Activated CD4-positive, alpha-beta T cell treated with anti-CD3 and anti-CD28 coated beads for 36 hours (primary cell): Measurements from ENCODE around the gene RO60. TPM values are rescaled to one million over a fixed set of nuclear protein-coding genes. Genes with fewer than 3 reads are reported as not detected.
"Not testable (repeated sequence)": the region's sequence is repeated elsewhere in the genome, so short reads cannot be mapped to it uniquely, and the experiment has no call there.

Experiments used
- ATAC-seq: fragments of 200-7000 bp; cut with Tn5 transposase; one replicate; pipeline ENCODE4 v1.10.0; 2021; ENCODE audit warnings: mild to moderate bottlenecking, moderate library complexity
- CTCF ChIA-PET: fragments of 350-600 bp; sonication (Branson Sonifier 250); formaldehyde crosslinking; loops from one replicate; lab custom pipeline; 2021; ENCODE audit warnings: antibody characterized with exemption; lab: Charles Lee
- POLR2A ChIA-PET: fragments of 350-600 bp; sonication (Branson Sonifier 250); formaldehyde crosslinking; loops from one replicate; lab custom pipeline; 2021; ENCODE audit warnings: antibody characterized with exemption, inconsistent platforms; lab: Charles Lee
- DNase-seq: peaks from one replicate; pipeline ENCODE4 v3.0.0-alpha.2; 2020
- H3K27ac Mint-ChIP-seq: one replicate; pipeline ENCODE4 v1.8.0; 2021; ENCODE audit warnings: mixed read lengths
- H3K27me3 Mint-ChIP-seq: one replicate; pipeline ENCODE4 v1.8.0; 2021; ENCODE audit warnings: mixed read lengths
- H3K36me3 Mint-ChIP-seq: one replicate; pipeline ENCODE4 v1.8.0; 2021; ENCODE audit warnings: low read depth, mixed read lengths
- H3K4me1 Mint-ChIP-seq: one replicate; pipeline ENCODE4 v1.8.0; 2021; ENCODE audit warnings: mixed read lengths
- H3K4me3 Mint-ChIP-seq: one replicate; pipeline ENCODE4 v1.8.0; 2021; ENCODE audit warnings: mild to moderate bottlenecking, moderate library complexity, mixed read lengths
- H3K9me3 Mint-ChIP-seq: one replicate; pipeline ENCODE4 v1.8.0; 2021; ENCODE audit warnings: low read depth, mixed read lengths
- intact Hi-C, 2 experiments: fragments of 100-400 bp; cut with DNase I in 1 of 2; cut with micrococcal nuclease in 1 of 2; formaldehyde crosslinking; loops; one replicate each; pipeline versions ENCODE4 v1.14.2 to v1.15.1; 2022 to 2024; cut with DNase I, micrococcal nuclease
- total RNA-seq, 2 experiments: library from RNA; stranded (reverse); gene quantifications; one replicate each; pipeline ENCODE4 v1.2.3, GENCODE V29; 2021

The RO60 gene
- total RNA-seq, 2 experiments from 2014 or later = 45.4 to 57.3 TPM

DNA sequence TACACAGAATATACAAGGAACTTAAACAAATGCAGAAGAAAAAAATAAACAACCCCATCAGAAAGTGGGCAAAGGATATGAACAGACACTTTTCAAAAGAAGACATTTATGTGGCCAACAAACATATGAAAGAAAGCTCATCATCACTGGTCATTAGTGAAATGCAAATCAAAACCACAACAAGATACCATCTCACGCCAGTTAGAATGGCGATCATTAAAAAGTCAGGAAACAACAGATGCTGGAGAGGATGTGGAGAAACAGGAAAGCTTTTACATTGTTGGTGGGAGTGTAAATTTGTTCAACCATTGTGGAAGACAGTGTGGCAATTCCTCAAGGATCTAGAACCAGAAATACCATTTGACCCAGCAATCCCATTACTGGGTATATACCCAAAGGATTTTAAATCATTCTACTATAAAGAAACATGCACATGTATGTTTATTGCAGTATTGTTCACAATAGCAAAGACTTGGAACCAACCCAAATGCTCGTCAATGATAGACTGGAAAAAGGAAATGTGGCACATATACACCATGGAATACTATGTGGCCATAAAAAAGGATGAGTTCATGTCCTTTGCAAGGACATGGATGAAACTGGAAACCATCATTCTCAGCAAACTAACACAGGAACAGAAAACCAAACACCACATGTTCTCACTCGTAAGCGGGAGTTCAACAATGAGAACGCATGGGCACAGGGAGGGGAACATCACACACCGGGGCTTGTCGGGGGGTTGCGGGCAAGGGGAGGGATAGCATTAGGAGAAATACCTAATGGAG is 26.6 kb upstream of the RO60 start:
- H3K27me3 Mint-ChIP-seq, intact Hi-C loops, H3K9me3 Mint-ChIP-seq, ATAC-seq, H3K27ac Mint-ChIP-seq, DNase-seq, POLR2A ChIA-PET, H3K4me3 Mint-ChIP-seq: not testable (repeated sequence)
- peaks cover 28% of the 10 kb centered on the region for H3K36me3 Mint-ChIP-seq
- CTCF ChIA-PET = interaction anchor here (0.7 to 1.1 kb wide), 4 partner anchors 48 to 236 kb away, joined by 3 to 7 read pairs (median 3); no protein-coding TSS in a partner anchor
- H3K4me1 Mint-ChIP-seq = peaks cover 19% of the 10 kb centered on the region

DNA sequence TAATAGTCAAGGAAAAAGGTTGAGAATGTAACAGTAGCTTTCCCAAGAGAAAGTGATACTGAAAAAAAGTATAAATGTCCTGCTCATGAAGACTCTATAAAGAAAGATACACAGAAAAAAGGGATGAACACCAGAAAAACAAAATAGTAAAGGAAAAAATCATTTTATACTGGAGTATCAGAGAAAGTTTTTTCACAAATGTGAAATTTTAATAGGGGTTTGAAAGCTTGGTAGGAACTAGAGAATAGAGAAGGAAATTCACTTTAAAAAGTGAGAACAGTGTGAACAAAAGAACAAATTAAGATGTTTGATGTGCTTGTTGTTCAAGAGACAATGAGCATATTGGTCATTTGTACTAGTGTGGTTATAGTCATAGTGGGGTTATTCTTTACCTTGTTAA is 25.8 kb upstream of the RO60 start:
- ATAC-seq = no peak
- H3K27ac Mint-ChIP-seq = no peak overlapping the region
- peaks cover 29% of the 10 kb centered on the region for H3K36me3 Mint-ChIP-seq
- intact Hi-C loops = no loop called here
- H3K4me1 Mint-ChIP-seq = peaks cover 20% of the 10 kb centered on the region
- ChIA-PET POLR2A (no interaction called here), CTCF (interaction anchor here (0.6 to 0.9 kb wide), 2 partner anchors 237 to 1031 kb away, joined by 3 read pairs; no protein-coding TSS in a partner anchor)
- no peaks in the 10 kb centered on the region for H3K27me3 Mint-ChIP-seq
- DNase-seq = no peak
- H3K4me3 Mint-ChIP-seq = no peak overlapping the region
- no peaks in the 10 kb centered on the region for H3K9me3 Mint-ChIP-seq

DNA sequence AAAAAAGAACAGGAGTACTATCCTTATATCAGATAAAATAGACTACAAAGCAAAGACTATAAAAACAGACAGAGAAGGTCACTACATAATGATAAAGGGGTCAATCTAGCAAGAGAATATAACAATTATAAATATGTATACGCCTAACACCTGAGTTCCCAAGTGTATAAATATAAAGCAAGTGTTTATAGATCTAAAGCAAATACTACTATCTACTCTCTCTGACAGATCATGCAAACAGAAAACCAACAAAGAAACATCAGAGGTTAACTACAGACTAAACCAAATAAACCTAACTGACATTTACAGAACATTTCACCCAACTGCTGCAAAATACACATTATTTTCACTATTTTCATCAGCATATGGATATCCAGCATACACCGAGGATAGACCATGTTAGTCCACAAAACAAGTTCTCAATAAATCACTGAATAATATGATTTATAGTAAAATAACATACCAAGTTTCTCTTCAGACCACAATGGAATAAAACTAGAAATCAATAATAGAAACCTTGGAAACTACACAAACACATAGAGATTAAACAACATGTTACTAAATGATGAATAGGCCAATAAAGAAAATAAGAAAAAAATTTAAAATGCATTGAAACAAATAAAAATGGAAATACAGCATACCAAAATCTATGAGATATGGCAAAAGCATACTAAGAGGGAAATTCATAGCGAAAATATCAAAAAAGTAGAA is 22.9 kb upstream of the RO60 start:
- CTCF ChIA-PET = no interaction called here
- ATAC-seq (no peak), DNase-seq (no peak)
- Mint-ChIP-seq H3K27ac (no peak overlapping the region), H3K27me3 (no peaks in the 10 kb centered on the region), H3K36me3 (peaks cover 39% of the 10 kb centered on the region), H3K4me3 (no peak overlapping the region), H3K9me3 (no peaks in the 10 kb centered on the region), H3K4me1 (peaks cover 22% of the 10 kb centered on the region)
- POLR2A ChIA-PET = no interaction called here
- intact Hi-C loops = no loop called here

DNA sequence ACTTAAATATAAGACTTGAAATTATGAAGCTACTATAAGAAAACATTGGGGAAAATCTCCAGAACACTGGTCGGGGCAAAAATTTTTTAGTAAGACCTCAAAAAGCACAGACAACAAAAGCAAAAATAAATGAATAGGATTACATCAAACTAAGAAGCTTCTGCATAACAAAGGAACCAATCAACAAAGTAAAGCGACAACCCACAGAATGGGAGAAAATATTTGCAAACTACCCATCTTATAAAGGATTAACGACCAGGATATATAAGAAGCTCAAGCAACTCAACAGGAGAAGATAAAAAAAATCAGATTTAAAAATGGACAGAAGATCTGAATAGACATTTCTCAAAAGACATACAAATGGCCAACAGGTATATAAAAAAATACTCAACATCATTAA is 19.4 kb upstream of the RO60 start:
- H3K36me3 Mint-ChIP-seq = peaks cover 44% of the 10 kb centered on the region
- H3K4me3 Mint-ChIP-seq = no peak overlapping the region
- H3K27ac Mint-ChIP-seq = no peak overlapping the region
- peaks cover 21% of the 10 kb centered on the region for H3K4me1 Mint-ChIP-seq
- no peak for ATAC-seq
- intact Hi-C loops = loop anchor here in 1 of 2 experiments (5.0 kb wide), 1 partner anchor 52 kb away; no protein-coding TSS in a partner anchor
- no peak for DNase-seq
- ChIA-PET POLR2A (no interaction called here), CTCF (interaction anchor here (0.9 kb wide), 1 partner anchor 20 kb away, joined by 3 read pairs; no protein-coding TSS in a partner anchor)
- H3K9me3 Mint-ChIP-seq = no peaks in the 10 kb centered on the region
- H3K27me3 Mint-ChIP-seq = no peaks in the 10 kb centered on the region

DNA sequence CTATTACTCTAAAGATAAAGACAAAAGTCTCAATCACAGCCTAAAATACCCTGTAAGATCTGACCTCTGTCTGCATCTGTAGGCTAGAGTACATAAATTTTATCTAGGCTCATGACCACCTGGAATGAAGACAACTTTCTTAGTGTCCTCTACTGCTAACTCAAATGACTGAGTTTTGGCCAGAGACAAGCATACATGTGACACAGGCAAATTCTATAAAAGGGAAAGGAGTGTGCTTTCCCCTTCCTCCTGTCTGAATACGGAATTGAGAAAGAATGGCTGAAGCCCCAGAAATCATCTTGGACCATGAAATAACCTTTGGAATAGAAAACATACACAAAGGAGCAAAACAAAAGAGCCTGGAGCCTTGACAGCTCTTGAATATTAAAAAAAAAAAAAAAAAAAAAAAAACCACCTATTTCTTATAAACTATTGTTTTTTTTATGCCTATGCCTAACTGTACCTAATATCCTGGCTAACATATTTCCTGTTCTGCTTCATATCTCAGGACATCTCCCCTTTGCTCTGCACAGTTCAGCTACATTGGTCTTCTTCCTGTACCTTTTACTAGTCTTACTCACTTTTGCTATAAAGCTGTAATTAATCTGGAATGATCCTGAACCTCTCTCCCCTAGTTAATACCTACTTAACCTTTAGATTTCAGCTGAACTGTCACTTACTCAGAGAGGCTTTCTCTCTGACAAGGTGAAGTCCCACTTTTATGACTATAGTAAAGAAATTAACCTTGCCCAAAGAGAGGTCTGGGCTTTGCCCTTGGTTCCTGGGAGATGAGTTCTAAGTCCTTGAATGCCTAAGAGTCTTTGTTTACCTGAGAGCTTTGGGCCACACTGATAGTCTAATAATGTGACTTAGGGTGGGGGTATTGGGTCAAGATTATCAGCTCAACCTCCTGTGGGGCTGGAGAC is 16.4 kb upstream of the RO60 start:
- H3K9me3 Mint-ChIP-seq = no peaks in the 10 kb centered on the region
- DNase-seq (no peak), ATAC-seq (peak; percentile 36)
- no peak overlapping the region for H3K27ac Mint-ChIP-seq
- H3K4me1 Mint-ChIP-seq = peaks cover 6% of the 10 kb centered on the region
- H3K27me3 Mint-ChIP-seq = no peaks in the 10 kb centered on the region
- CTCF ChIA-PET = no interaction called here
- POLR2A ChIA-PET = no interaction called here
- H3K36me3 Mint-ChIP-seq = peaks cover 43% of the 10 kb centered on the region
- H3K4me3 Mint-ChIP-seq = no peak overlapping the region
- intact Hi-C loops = loop anchor here in 1 of 2 experiments (5.0 kb wide), 1 partner anchor 49 kb away; no protein-coding TSS in a partner anchor

DNA sequence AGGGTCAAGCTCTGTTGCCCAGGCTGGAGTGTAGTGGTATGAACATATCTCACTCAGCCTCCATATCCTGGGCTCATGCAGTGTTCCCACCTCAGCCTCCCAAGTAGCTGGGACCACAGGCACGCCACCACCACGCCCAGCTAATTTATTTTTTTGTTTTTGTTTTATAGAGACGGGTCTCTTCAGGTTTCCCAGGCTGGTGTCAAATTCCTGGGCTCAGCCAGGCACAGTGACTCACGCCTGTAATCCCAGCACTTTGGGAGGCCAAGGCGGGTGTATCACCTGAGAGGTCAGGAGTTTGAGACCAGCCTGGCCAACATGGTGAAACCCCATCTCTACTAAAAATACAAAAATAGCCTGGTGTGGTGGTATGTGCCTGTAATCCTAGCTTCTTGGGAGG is 10.5 kb upstream of the RO60 start:
- CTCF ChIA-PET = interaction anchor here (1.0 to 1.3 kb wide), 3 partner anchors 9 to 42 kb away, joined by 3 to 6 read pairs (median 4); no protein-coding TSS in a partner anchor
- H3K27ac Mint-ChIP-seq, POLR2A ChIA-PET, ATAC-seq, H3K4me1 Mint-ChIP-seq, H3K9me3 Mint-ChIP-seq, H3K4me3 Mint-ChIP-seq, intact Hi-C loops, H3K27me3 Mint-ChIP-seq, DNase-seq: not testable (repeated sequence)
- H3K36me3 Mint-ChIP-seq = peaks cover 31% of the 10 kb centered on the region

DNA sequence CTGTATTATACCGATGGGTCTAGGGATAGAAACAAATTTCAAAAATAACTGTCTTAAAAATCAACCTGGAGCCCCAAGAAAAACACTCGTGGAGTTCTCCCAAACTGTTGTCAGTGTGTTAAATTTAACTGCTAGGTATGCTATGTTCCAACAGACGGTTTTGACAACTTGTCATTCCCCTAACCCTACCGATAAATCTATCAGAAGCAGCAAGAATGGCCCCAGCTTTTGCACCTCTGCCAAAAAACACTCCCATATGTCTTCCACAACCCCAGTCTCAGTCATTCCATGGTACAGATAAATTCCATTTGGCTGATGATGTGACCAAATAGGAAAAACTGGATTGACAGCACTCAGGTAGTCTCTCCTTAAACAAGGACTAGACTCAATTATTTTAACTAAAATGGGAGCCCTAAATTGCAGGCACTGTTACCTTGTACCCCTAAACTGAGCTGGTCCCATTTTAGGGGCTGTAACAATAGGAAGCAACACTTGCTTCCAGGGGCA is 5.2 kb upstream of the RO60 start:
- intact Hi-C loops = loop anchor here in 1 of 2 experiments (10.0 kb wide), 1 partner anchor 481 kb away; no protein-coding TSS in a partner anchor
- no peak overlapping the region for H3K27ac Mint-ChIP-seq
- peaks cover 35% of the 10 kb centered on the region for H3K4me1 Mint-ChIP-seq
- ATAC-seq (no peak), DNase-seq (no peak)
- no peaks in the 10 kb centered on the region for H3K9me3 Mint-ChIP-seq
- ChIA-PET POLR2A (no interaction called here), CTCF (no interaction called here)
- no peak overlapping the region for H3K4me3 Mint-ChIP-seq
- H3K27me3 Mint-ChIP-seq = no peaks in the 10 kb centered on the region
- H3K36me3 Mint-ChIP-seq = peaks cover 38% of the 10 kb centered on the region

DNA sequence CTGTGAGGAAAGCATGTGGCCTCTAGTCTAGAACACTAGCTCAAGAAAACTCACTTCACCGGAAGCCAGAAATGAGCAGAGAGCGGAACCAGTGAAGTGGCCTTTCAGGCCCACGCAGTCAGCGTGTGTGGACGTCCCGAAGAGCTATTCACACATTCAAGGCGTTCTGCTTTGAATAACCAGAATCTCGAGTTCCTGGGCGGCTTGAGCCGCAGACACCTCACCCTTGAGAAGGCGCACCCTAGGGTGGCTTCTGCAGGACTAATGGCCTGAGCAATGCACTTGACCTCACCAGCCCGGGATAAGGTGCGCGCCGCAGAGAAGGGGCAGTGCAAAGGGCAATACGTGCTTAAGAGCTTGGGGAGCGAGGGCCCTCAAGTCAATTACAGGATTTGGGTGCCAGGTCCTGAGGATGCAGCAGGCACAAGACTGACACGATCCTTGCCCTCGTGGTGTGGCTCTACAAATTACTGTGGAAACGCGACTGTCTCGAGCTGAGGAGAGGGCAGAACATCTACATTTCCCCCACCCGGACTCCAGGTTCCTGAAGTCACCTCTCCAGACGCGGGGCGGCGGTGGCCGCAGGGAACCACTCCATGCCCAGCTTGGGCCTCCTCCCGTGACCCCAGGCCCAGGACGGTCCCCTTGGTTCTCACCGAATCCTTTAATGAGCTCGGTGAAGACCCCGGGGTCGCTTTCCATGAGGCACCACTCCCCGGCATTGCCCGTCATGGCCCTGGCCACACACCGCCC is 707 bp upstream of the RO60 start:
- peak; percentile 83 for DNase-seq
- Mint-ChIP-seq H3K27me3 (no peaks in the 10 kb centered on the region), H3K36me3 (peaks cover 49% of the 10 kb centered on the region), H3K4me3 (peak overlapping the region; percentile 90), H3K4me1 (peaks cover 48% of the 10 kb centered on the region), H3K27ac (peak overlapping the region; percentile 99), H3K9me3 (peaks cover 5% of the 10 kb centered on the region)
- POLR2A ChIA-PET = interaction anchor here (0.8 to 1.8 kb wide), 6 partner anchors 45 to 419 kb away, joined by 3 to 16 read pairs (median 5); partner anchors contain the start of genes CDC73 and RGS2
- peak; percentile 57 for ATAC-seq
- intact Hi-C loops = loop anchor here (1.0 to 10.0 kb wide), 10 partner anchors 46 to 479 kb away; partner anchors contain the start of genes GLRX2 (in 2 of the 2), CDC73 (in 1 of the 2) and RGS2 (in 1 of the 2)
- CTCF ChIA-PET = interaction anchor here (0.5 to 1.7 kb wide), 10 partner anchors 9 to 479 kb away, joined by 3 to 9 read pairs (median 4); partner anchors contain the start of gene CDC73

DNA sequence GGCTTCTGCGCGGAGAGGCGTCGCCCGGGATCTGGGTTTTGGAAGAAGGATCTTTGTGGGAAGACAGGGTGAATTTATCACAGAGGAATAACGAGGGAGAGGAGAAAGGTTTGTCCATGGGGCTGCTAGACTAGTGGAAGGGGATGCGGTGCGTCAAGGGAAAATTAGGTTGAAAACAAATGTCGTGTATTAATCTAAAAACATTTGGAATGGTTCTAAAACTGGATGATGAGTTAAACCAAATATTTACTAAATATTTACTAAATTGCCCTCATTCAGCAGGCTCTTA is 647 bp downstream of the RO60 start:
- Mint-ChIP-seq H3K9me3 (peaks cover 5% of the 10 kb centered on the region), H3K4me1 (peaks cover 50% of the 10 kb centered on the region), H3K36me3 (peaks cover 41% of the 10 kb centered on the region), H3K27me3 (no peaks in the 10 kb centered on the region), H3K4me3 (peak overlapping the region; percentile 90), H3K27ac (peak overlapping the region; percentile 99)
- ChIA-PET CTCF (no interaction called here), POLR2A (no interaction called here)
- ATAC-seq (no peak), DNase-seq (no peak)
- intact Hi-C loops = loop anchor here in 1 of 2 experiments (1.0 to 5.0 kb wide), 2 partner anchors 10 to 1237 kb away; no protein-coding TSS in a partner anchor

DNA sequence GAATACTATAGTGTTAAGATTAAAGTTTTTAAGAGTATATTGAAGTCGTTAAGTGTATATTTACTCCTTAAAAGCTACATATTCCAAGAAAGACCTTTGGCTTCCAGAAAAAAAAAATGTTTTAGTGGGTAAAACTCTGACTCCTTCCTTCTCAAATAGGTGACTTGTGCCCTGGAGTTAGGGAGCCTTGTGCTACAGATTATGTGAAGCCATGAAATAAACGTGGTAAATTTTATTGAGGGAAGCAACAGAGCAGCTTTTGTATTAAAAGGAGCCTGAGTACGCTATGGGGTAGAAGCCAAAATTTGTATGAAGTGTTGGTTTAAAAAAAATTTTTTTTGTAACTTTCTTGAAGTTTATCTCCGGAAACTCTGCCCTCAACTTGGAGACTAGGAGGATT is 994 bp downstream of the RO60 start:
- H3K27me3 Mint-ChIP-seq = no peaks in the 10 kb centered on the region
- H3K27ac Mint-ChIP-seq = peak overlapping the region; percentile 86
- peaks cover 41% of the 10 kb centered on the region for H3K36me3 Mint-ChIP-seq
- DNase-seq (no peak), ATAC-seq (no peak)
- H3K9me3 Mint-ChIP-seq = peaks cover 5% of the 10 kb centered on the region
- POLR2A ChIA-PET = no interaction called here
- intact Hi-C loops = loop anchor here in 1 of 2 experiments (1.0 to 5.0 kb wide), 2 partner anchors 10 to 1237 kb away; no protein-coding TSS in a partner anchor
- CTCF ChIA-PET = no interaction called here
- H3K4me3 Mint-ChIP-seq = peak overlapping the region; percentile 90
- H3K4me1 Mint-ChIP-seq = peaks cover 54% of the 10 kb centered on the region
